Measurements from ENCODE around the gene TRIM21. TPM values are rescaled to one million over a fixed set of nuclear protein-coding genes. Genes with fewer than 3 reads are reported as not detected.
"Not testable (repeated sequence)": the region's sequence is repeated elsewhere in the genome, so short reads cannot be mapped to it uniquely, and the experiment has no call there.

The TRIM21 gene
- total RNA-seq, 1 donor: 22.0 TPM

- Histone ChIP-seq H3K27me3 (ENCODE audit: insufficient read depth, low read length) (no peaks in the 10 kb centered on the region), H3K9me3 (ENCODE audit: low read depth, low read length) (no peaks in the 10 kb centered on the region), H3K4me1 (ENCODE audit: insufficient read depth, low read length) (no peaks in the 10 kb centered on the region), H3K4me3 (ENCODE audit: low read length) (no peak within 1 kb of the TSS)
Measured at GRCh38 chr11:4368286-4368685, 25.2 kb downstream of the TRIM21 start, which contains the start of gene OR52B4. Gene OR52B4 (minus strand): TSS chr11:4368386. CDS start chr11:4368295, 91 bp downstream.

GRCh38 chr11:4348142-4348541 is 45.4 kb downstream of the TRIM21 start:
- not testable (repeated sequence) for H3K27me3 ChIP-seq (ENCODE audit: insufficient read depth, low read length); H3K4me3 ChIP-seq (ENCODE audit: low read length); H3K4me1 ChIP-seq (ENCODE audit: insufficient read depth, low read length); H3K9me3 ChIP-seq (ENCODE audit: low read depth, low read length)

DNA sequence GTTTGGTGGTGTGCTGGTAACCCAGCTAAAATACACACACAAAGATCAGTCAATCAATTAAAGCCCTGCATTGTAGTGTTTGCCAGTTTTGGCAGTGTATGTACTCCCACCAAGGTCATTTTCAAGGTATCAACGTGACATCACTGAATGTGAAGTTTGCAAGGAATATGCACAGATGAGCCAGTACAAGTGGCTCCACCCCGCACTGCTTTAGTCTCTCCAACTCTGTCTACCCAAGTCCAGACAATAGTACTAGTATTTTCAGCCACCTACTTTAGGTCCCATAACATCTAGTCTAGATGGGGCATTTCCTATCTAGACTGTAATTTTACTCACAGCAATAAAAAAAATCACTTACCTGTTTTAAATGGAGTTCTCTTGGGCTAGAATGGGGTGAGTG is 48.1 kb downstream of the TRIM21 start:
- H3K9me3 ChIP-seq (ENCODE audit: low read depth, low read length); H3K4me3 ChIP-seq (ENCODE audit: low read length); H3K4me1 ChIP-seq (ENCODE audit: insufficient read depth, low read length); H3K27me3 ChIP-seq (ENCODE audit: insufficient read depth, low read length): not testable (repeated sequence)

Other genes starting within 250 kb of the TRIM21 start
- gene OR52B4, start 25.3 kb downstream of the TRIM21 start, total RNA-seq: not detected
- 0.31 TPM for gene OR52K2, start 55.6 kb upstream of the TRIM21 start, total RNA-seq
- gene OR52K1, start 88.9 kb upstream of the TRIM21 start, total RNA-seq: 0.10 TPM
- not detected for gene OR52M1, start 151.5 kb upstream of the TRIM21 start, total RNA-seq
- not detected for gene OR52I2, start 188.0 kb upstream of the TRIM21 start, total RNA-seq
- gene OR52I1, start 200.3 kb upstream of the TRIM21 start, total RNA-seq: not detected
- gene TRIM68, start 214.5 kb upstream of the TRIM21 start, total RNA-seq: 7.3 TPM
- 0.10 TPM for gene OR51D1, start 243.8 kb upstream of the TRIM21 start, total RNA-seq